ENCODE data around the gene KCNQ1. TPM values are rescaled to one million over a fixed set of nuclear protein-coding genes. Genes with fewer than 3 reads are reported as not detected.

KCNQ1 gene
- total RNA-seq, 1 experiment from 2014 or later: 1.0 TPM

DNA sequence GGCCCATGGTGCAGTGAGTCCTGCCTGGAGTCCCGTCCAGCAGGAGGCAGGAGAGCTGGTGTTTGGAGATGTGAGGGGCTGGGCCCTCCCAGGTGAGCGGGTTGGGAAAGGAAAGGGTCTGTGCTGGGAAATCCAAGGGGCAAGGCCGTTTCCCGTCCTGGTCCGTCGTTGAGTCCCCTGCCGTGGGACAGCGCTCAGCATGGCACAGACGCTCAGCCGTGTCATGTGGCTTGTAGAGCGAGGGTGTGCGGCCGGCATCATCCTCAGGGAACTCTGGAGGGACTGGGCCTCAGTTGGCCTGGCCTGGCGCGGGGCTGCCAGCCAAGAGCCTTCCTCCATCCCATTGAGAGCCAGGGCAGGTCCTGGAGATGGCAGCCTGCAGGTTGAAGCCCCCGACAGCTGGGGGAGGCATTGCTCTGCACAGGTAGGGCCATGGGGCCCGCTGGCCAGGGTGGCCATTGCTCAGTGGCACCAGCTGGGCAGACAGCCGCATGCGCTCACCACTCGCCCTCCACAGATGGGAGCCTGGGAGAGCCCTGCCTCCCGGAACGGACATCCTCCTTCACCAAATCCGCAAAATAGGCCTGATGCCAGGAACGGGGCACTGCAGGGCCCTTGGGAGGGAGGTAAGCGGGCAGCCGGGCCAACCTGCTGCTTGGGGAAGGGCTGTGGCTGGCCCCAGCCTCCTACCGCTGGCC, 28.7 kb downstream of the KCNQ1 start:
- H3K4me3 Mint-ChIP-seq (ENCODE audit: unreplicated experiment): no peak overlapping the region
- no TSS peak for BruUV-seq (replicated peaks)
- intact Hi-C loops (cut with micrococcal nuclease; ENCODE audit: unreplicated experiment): no loop called here
- POLR2A ChIA-PET: no interaction called here
- H3K36me3 Mint-ChIP-seq (ENCODE audit: insufficient read depth, unreplicated experiment): no peaks in the 10 kb centered on the region
- no peaks in the 10 kb centered on the region for H3K36me3 ChIP-seq (ENCODE audit: control insufficient read depth, insufficient read depth, low read length)
- TF ChIP-seq, protein P1, sequence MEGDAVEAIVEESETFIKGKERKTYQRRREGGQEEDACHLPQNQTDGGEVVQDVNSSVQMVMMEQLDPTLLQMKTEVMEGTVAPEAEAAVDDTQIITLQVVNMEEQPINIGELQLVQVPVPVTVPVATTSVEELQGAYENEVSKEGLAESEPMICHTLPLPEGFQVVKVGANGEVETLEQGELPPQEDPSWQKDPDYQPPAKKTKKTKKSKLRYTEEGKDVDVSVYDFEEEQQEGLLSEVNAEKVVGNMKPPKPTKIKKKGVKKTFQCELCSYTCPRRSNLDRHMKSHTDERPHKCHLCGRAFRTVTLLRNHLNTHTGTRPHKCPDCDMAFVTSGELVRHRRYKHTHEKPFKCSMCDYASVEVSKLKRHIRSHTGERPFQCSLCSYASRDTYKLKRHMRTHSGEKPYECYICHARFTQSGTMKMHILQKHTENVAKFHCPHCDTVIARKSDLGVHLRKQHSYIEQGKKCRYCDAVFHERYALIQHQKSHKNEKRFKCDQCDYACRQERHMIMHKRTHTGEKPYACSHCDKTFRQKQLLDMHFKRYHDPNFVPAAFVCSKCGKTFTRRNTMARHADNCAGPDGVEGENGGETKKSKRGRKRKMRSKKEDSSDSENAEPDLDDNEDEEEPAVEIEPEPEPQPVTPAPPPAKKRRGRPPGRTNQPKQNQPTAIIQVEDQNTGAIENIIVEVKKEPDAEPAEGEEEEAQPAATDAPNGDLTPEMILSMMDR (IDR thresholded peaks at IDR 0.05; ENCODE audit: insufficient read depth in 1 of 2, low read depth in 1 of 2, low read length in 1 of 2, severe bottlenecking in 1 of 2, unreplicated experiment in 1 of 2): no peak
- no peaks in the 10 kb centered on the region for H3K27me3 Mint-ChIP-seq (ENCODE audit: insufficient read depth, unreplicated experiment)
- no peaks in the 10 kb centered on the region for H3K4me1 ChIP-seq
- H3K27me3 ChIP-seq (replicated peaks; ENCODE audit: control insufficient read depth, insufficient read depth, low read length): no peaks in the 10 kb centered on the region
- H3K27ac Mint-ChIP-seq (ENCODE audit: unreplicated experiment): no peak overlapping the region
- CTCF ChIA-PET: no interaction called here
- peak in 1 of 2 experiments; percentile 19 for DNase-seq
- peaks cover 3% of the 10 kb centered on the region; the same call in 1 of the 2 replicates for H3K9me3 ChIP-seq
- H3K9me3 Mint-ChIP-seq (ENCODE audit: unreplicated experiment): peaks cover 10% of the 10 kb centered on the region
- no peaks in the 10 kb centered on the region for H3K4me1 Mint-ChIP-seq (ENCODE audit: low read depth, unreplicated experiment)
- no peak overlapping the region for H3K4me3 ChIP-seq (ENCODE audit: low read depth, low read length)

DNA sequence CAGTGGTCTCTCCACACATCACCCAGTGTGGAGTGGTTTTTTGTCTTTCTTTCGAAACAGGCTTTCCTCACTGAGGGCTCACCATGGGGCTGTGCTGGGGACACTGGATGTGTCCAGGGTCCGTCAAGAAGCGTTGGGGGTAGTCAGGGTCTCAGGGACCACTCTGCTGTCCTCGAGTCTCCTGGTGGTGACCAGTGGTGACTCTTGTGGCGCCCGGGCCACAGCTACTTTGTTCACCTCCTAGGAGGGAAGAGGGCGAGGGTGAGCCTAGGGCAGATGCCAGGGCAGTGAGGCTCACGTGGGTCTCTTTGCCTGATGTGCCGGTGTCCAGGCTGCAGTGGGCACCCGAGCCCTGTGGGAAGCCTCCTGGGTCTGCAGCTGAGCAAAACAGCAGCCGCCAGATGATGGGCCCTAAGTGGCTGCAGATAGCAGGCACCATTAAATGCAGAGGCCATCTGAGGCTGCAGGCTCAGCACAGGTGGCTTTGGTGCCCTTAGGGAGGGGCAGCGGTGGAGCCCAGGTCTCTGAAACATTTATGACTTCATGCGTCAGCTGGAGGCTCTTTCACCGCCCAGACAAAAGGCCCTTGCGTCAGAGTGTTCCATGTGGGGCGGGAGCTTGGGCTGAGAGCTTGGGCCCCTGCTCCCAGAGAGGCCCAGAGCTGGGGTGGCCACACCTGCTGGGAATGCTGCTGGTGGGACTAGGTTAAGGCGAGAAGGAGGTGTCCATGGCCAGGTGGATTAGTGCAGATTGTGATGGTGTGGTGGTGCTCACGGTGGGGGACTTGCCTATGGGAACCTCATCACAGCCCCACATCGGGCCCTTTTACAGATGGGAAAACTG, 29.5 kb downstream of the KCNQ1 start:
- peak; percentile 45 to 51 for DNase-seq
- H3K9me3 Mint-ChIP-seq (ENCODE audit: unreplicated experiment): peaks cover 15% of the 10 kb centered on the region
- H3K27me3 Mint-ChIP-seq (ENCODE audit: insufficient read depth, unreplicated experiment): no peaks in the 10 kb centered on the region
- intact Hi-C loops (cut with micrococcal nuclease; ENCODE audit: unreplicated experiment): no loop called here
- Histone ChIP-seq H3K4me3 (ENCODE audit: low read depth, low read length) (no peak overlapping the region), H3K4me1 (no peaks in the 10 kb centered on the region), H3K36me3 (ENCODE audit: control insufficient read depth, insufficient read depth, low read length) (no peaks in the 10 kb centered on the region), H3K9me3 (peaks cover 11% of the 10 kb centered on the region), H3K27me3 (replicated peaks; ENCODE audit: control insufficient read depth, insufficient read depth, low read length) (no peaks in the 10 kb centered on the region)
- ChIA-PET CTCF (interaction anchor here (0.5 kb wide), 1 partner anchor 59 kb away, joined by 3 read pairs; no protein-coding TSS in a partner anchor), POLR2A (no interaction called here)
- no TSS peak for BruUV-seq (replicated peaks)
- H3K27ac Mint-ChIP-seq (ENCODE audit: unreplicated experiment): peak overlapping the region; percentile 63
- no peaks in the 10 kb centered on the region for H3K4me1 Mint-ChIP-seq (ENCODE audit: low read depth, unreplicated experiment)
- TF ChIP-seq, protein P1 (IDR thresholded peaks at IDR 0.05; ENCODE audit: insufficient read depth in 1 of 2, low read depth in 1 of 2, low read length in 1 of 2, severe bottlenecking in 1 of 2, unreplicated experiment in 1 of 2): no peak
- no peaks in the 10 kb centered on the region for H3K36me3 Mint-ChIP-seq (ENCODE audit: insufficient read depth, unreplicated experiment)
- H3K4me3 Mint-ChIP-seq (ENCODE audit: unreplicated experiment): no peak overlapping the region

DNA sequence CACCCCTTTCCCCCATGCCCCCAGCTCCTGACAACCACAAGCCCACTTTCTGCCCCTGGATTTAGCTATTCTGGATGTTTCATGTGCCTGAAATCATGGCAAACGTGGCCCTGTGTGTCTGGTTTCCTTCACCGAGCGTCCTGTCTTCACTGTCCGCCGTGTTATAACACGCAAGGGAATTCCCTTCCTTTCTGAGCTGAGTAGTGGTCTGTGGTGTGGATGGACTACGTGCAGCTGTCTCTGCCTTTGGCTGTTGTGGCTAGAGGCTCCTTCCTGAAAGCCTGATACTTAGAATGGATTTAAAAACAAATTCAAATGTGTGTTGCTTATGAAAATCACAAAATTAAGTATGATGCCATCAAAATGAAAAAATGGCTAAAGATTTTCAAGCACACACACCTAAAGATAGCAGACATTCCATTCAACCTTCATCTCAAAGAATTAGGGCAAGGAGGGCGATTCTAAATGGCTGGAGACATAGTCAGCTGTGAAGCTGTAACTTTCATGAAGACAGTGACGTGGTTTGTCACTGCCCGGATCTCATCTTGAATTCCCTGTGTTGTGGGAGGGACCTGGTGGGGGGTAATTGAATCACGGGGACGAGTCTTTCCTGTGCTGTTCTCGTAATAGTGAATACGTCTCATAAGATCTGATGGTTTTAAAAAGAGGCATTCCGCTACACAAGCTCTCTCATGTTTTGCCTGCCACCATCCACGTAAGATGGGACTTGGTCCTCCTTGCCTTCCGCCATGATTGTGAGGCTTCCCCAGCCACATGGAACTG, 30.5 kb downstream of the KCNQ1 start:
- no peaks in the 10 kb centered on the region for H3K4me1 Mint-ChIP-seq (ENCODE audit: low read depth, unreplicated experiment)
- Histone ChIP-seq H3K4me1 (no peaks in the 10 kb centered on the region), H3K9me3 (peaks cover 19% of the 10 kb centered on the region), H3K27me3 (replicated peaks; ENCODE audit: control insufficient read depth, insufficient read depth, low read length) (no peaks in the 10 kb centered on the region), H3K36me3 (ENCODE audit: control insufficient read depth, insufficient read depth, low read length) (no peaks in the 10 kb centered on the region), H3K4me3 (ENCODE audit: low read depth, low read length) (no peak overlapping the region)
- no TSS peak for BruUV-seq (replicated peaks)
- no peak overlapping the region for H3K27ac Mint-ChIP-seq (ENCODE audit: unreplicated experiment)
- ChIA-PET CTCF (no interaction called here), POLR2A (no interaction called here)
- intact Hi-C loops (cut with micrococcal nuclease; ENCODE audit: unreplicated experiment): loop anchor here (5.0 kb wide), 1 partner anchor 37 kb away; no protein-coding TSS in a partner anchor
- H3K36me3 Mint-ChIP-seq (ENCODE audit: insufficient read depth, unreplicated experiment): no peaks in the 10 kb centered on the region
- peaks cover 23% of the 10 kb centered on the region for H3K9me3 Mint-ChIP-seq (ENCODE audit: unreplicated experiment)
- TF ChIP-seq, protein P1 (IDR thresholded peaks at IDR 0.05; ENCODE audit: insufficient read depth in 1 of 2, low read depth in 1 of 2, low read length in 1 of 2, severe bottlenecking in 1 of 2, unreplicated experiment in 1 of 2): no peak
- H3K27me3 Mint-ChIP-seq (ENCODE audit: insufficient read depth, unreplicated experiment): peaks cover 2% of the 10 kb centered on the region
- no peak overlapping the region for H3K4me3 Mint-ChIP-seq (ENCODE audit: unreplicated experiment)
- peak in 1 of 2 experiments; percentile 5 for DNase-seq

Measured in Caco-2 (cell line).